ENCODE measurements around the gene MATN1.
A peak's percentile ranks its signal among the peaks of the same experiment; 100 is the strongest.
"Not testable (repeated sequence)": the region's sequence is repeated elsewhere in the genome, so short reads cannot be mapped to it uniquely, and the experiment has no call there.

Gene MATN1, protein sequence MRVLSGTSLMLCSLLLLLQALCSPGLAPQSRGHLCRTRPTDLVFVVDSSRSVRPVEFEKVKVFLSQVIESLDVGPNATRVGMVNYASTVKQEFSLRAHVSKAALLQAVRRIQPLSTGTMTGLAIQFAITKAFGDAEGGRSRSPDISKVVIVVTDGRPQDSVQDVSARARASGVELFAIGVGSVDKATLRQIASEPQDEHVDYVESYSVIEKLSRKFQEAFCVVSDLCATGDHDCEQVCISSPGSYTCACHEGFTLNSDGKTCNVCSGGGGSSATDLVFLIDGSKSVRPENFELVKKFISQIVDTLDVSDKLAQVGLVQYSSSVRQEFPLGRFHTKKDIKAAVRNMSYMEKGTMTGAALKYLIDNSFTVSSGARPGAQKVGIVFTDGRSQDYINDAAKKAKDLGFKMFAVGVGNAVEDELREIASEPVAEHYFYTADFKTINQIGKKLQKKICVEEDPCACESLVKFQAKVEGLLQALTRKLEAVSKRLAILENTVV

DNA sequence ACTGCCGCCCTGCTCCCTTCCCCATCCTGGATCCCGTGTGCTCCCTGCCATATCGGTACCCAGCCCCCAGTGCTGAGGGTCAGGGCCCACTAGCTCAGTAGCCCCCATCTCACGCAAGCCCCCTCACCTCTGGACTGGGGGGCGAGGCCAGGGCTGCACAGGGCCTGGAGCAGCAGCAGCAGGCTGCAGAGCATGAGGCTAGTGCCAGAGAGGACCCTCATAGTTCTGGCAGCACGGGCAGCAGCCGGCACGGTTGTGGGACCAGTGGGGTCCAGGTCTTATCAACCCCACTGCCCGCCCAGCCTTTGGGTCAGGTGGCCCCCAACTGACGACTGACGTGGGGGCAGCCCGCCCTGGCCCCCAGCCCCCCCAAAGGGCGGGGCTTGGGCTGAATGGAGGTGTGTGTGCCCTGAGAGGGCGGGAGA, at the start of gene MATN1:
Gene MATN1, minus strand, starts transcription at position 255 of the 425 bp plus-strand sequence. Its CDS starts 34 bp downstream, at position 221.
- DNase-seq (ENCODE audit: low spot score in 2 of 2) (no peak), ATAC-seq (ENCODE audit: low read depth) (no peak)
- Mint-ChIP-seq H3K9me3 (no peaks in the 10 kb centered on the region), H3K27ac (no peak within 1 kb of the TSS), H3K36me3 (peaks cover 11% of the 10 kb centered on the region), H3K4me3 (no peak within 1 kb of the TSS), H3K27me3 (no peaks in the 10 kb centered on the region), H3K4me1 (peaks cover 19% of the 10 kb centered on the region)

DNA sequence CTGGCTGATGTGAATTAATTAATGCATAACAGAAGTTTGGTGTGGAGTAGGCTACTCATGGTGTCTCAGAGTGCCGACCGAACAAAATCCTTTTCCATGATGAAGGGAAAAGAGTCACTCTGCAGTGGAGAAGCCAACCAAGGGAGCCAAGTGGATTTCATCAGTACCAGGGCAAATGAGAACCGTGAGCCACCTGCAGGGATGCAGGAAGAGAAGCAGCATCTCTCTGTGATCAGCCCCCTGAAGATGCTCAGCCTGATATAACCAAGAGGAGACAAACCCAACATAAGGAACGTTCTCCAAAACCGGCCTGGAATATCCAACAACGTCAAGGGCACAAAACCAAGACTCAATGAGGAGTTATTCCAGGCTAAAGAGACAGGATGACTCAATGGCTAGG, 47.6 kb upstream of the MATN1 start:
- Mint-ChIP-seq H3K9me3 (no peaks in the 10 kb centered on the region), H3K27ac (no peak overlapping the region), H3K27me3 (no peaks in the 10 kb centered on the region), H3K4me3 (no peak overlapping the region), H3K4me1 (peaks cover 5% of the 10 kb centered on the region), H3K36me3 (no peaks in the 10 kb centered on the region)
- no peak for DNase-seq (ENCODE audit: low spot score in 2 of 2)
- no peak for ATAC-seq (ENCODE audit: low read depth)

- no peak overlapping the region for H3K27ac Mint-ChIP-seq
- H3K4me3 Mint-ChIP-seq: no peak overlapping the region
- no peaks in the 10 kb centered on the region for H3K9me3 Mint-ChIP-seq
- H3K4me1 Mint-ChIP-seq: peaks cover 5% of the 10 kb centered on the region
- no peak for DNase-seq (ENCODE audit: low spot score in 2 of 2)
- H3K27me3 Mint-ChIP-seq: no peaks in the 10 kb centered on the region
- no peaks in the 10 kb centered on the region for H3K36me3 Mint-ChIP-seq
- ATAC-seq (ENCODE audit: low read depth): no peak
Observed at GRCh38 chr1:30770150-30770549, 46.8 kb upstream of the MATN1 start.

DNA sequence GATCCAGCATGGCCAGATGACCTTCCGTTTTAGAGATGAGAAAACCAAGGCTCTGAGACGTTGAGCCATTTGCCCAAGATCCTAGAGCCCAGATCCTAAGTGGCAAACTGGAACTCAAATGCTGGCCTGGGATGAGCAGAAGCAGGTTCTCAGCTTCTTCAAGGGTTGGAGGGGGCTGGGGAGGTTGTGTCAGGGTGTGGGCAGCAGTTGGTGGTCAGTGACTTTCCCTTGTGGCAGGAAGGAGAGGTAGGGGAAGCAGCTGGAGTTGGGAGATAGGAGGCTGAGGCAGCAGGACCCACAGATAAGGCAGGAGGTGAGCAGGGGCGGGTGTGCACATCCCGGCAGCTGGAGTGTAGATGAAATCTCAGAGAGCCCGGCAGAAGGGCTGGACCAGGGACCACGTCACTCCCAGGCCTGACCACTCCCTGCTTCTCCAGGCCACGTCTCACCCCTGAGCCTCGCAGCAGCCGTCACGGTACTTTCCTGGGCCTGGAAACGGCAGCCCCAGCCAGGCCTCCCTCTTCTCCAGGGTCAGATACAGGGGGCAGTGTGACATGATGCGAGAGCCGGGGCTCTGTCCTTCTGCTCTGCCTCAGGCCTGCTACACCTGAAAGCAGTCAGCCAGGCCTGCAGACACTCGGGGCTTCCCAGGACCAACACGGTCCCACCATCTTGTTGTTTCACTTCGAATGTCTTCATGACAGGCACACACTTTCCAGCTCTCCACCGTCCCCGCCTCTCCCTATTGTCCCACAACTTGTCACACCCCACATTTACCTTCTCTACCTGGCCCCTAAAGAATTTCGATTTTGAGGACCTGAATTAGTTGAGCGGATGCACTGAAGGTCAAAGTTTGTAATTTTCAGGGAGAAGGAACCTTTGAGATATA, 45.7 kb upstream of the MATN1 start:
- no peak overlapping the region for H3K4me3 Mint-ChIP-seq
- no peak for ATAC-seq (ENCODE audit: low read depth)
- DNase-seq (ENCODE audit: low spot score in 2 of 2): no peak
- H3K27me3 Mint-ChIP-seq: no peaks in the 10 kb centered on the region
- H3K27ac Mint-ChIP-seq: peak overlapping the region; percentile 24
- H3K9me3 Mint-ChIP-seq: no peaks in the 10 kb centered on the region
- H3K36me3 Mint-ChIP-seq: no peaks in the 10 kb centered on the region
- peaks cover 8% of the 10 kb centered on the region for H3K4me1 Mint-ChIP-seq

- no peaks in the 10 kb centered on the region for H3K9me3 Mint-ChIP-seq
- no peak for ATAC-seq (ENCODE audit: low read depth)
- H3K27ac Mint-ChIP-seq: peak overlapping the region; percentile 24
- no peaks in the 10 kb centered on the region for H3K36me3 Mint-ChIP-seq
- H3K4me1 Mint-ChIP-seq: peaks cover 5% of the 10 kb centered on the region
- no peaks in the 10 kb centered on the region for H3K27me3 Mint-ChIP-seq
- no peak overlapping the region for H3K4me3 Mint-ChIP-seq
- DNase-seq (ENCODE audit: low spot score in 2 of 2): no peak
Observed at GRCh38 chr1:30768159-30768829, 44.9 kb upstream of the MATN1 start.

- not testable (repeated sequence) for H3K9me3 Mint-ChIP-seq; H3K27me3 Mint-ChIP-seq; DNase-seq (ENCODE audit: low spot score in 2 of 2); H3K36me3 Mint-ChIP-seq; H3K4me3 Mint-ChIP-seq; ATAC-seq (ENCODE audit: low read depth); H3K27ac Mint-ChIP-seq
- H3K4me1 Mint-ChIP-seq: peaks cover 15% of the 10 kb centered on the region
Observed at GRCh38 chr1:30766948-30767347, 43.6 kb upstream of the MATN1 start.

DNA sequence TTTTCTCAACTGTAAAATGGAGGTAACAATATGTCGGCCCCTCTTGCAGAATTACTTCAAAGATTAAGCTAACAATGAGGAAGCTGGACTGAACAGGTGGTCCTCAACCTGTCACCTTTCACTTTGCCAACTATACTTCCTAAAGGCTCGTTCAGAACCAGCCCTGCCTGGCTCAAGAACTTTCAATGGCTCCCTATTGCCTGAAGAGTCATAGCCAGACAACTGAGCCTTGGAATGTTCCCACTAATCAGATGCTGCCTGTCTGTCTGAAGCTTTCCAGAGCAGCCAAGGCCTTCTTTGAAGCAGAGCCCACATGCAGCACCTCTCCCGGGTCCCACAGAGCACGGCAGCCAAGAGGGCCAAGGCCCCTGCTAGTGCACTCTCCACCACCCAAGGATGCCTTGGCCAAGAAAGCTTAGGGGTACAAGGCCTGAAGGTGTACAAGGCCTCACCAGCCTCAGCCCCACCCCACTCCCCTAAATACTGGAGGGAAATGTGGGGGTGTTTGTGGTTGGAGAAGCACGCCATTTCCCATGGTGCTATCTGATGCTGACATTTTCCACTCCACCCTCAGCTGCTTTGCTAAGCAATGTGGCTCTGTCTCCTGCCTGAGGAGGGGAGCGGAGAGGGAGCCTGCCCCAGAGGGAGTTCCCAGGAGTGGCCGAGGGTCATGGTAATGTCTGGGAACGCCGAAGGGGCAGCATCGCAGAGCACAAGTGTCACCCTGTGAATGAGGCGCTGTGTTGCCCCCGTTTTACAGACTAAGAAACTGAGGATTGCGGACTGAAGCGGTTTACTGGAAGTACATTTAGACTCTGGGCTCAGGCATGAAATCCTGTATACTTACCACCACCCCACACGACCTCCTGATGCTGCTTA, 42.4 kb upstream of the MATN1 start:
- no peaks in the 10 kb centered on the region for H3K36me3 Mint-ChIP-seq
- DNase-seq (ENCODE audit: low spot score in 2 of 2) (no peak), ATAC-seq (ENCODE audit: low read depth) (no peak)
- H3K27me3 Mint-ChIP-seq: no peaks in the 10 kb centered on the region
- H3K4me3 Mint-ChIP-seq: no peak overlapping the region
- H3K27ac Mint-ChIP-seq: no peak overlapping the region
- no peaks in the 10 kb centered on the region for H3K9me3 Mint-ChIP-seq
- H3K4me1 Mint-ChIP-seq: peaks cover 24% of the 10 kb centered on the region

DNA sequence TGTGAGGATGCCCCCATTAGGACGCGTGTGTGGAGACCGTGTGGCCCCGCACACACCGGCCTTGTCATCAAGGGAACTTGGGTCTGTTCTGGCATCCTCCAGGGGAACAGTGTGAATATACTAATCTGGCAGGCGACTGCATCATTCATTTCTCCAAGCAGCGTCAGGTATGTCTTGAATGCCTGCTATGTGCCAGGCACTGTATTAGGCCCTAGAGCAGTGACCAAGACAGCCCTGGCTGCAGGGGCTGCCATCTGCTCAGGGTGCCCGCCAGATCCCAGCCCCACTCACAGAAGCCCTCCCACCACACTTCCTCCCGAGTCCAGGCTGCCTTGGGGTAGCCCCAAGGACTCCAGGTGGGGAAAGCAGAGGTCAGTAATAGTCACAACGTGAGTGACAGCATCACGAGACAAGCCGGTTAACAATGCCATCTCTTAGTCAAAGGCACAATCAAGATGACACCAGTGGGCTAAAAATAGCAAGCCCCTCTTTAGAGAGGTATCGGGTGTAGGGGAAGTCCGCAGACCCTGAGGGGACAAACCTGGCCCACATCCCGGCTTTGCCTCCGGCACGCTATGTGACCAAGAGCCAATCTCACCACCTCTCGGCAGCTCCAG, 41.7 kb upstream of the MATN1 start:
- no peak for DNase-seq (ENCODE audit: low spot score in 2 of 2)
- no peaks in the 10 kb centered on the region for H3K36me3 Mint-ChIP-seq
- H3K4me3 Mint-ChIP-seq: no peak overlapping the region
- peaks cover 29% of the 10 kb centered on the region for H3K4me1 Mint-ChIP-seq
- no peak overlapping the region for H3K27ac Mint-ChIP-seq
- ATAC-seq (ENCODE audit: low read depth): no peak
- no peaks in the 10 kb centered on the region for H3K9me3 Mint-ChIP-seq
- no peaks in the 10 kb centered on the region for H3K27me3 Mint-ChIP-seq

GRCh38 chr1:30764396-30764795, 41.0 kb upstream of the MATN1 start:
- DNase-seq (ENCODE audit: low spot score in 2 of 2): no peak
- no peaks in the 10 kb centered on the region for H3K27me3 Mint-ChIP-seq
- no peaks in the 10 kb centered on the region for H3K9me3 Mint-ChIP-seq
- H3K36me3 Mint-ChIP-seq: no peaks in the 10 kb centered on the region
- no peak overlapping the region for H3K4me3 Mint-ChIP-seq
- peaks cover 35% of the 10 kb centered on the region for H3K4me1 Mint-ChIP-seq
- no peak overlapping the region for H3K27ac Mint-ChIP-seq
- ATAC-seq (ENCODE audit: low read depth): no peak

- Mint-ChIP-seq H3K4me3 (no peak overlapping the region), H3K36me3 (no peaks in the 10 kb centered on the region), H3K27ac (no peak overlapping the region), H3K4me1 (peaks cover 39% of the 10 kb centered on the region), H3K9me3 (no peaks in the 10 kb centered on the region), H3K27me3 (no peaks in the 10 kb centered on the region)
- DNase-seq (ENCODE audit: low spot score in 2 of 2) (no peak), ATAC-seq (ENCODE audit: low read depth) (no peak)
Observed at GRCh38 chr1:30763651-30764248, 40.4 kb upstream of the MATN1 start.

GRCh38 chr1:30762930-30763650, 39.7 kb upstream of the MATN1 start:
- peak overlapping the region; percentile 94 for H3K27ac Mint-ChIP-seq
- no peaks in the 10 kb centered on the region for H3K27me3 Mint-ChIP-seq
- peak overlapping the region; percentile 3 for H3K4me3 Mint-ChIP-seq
- no peaks in the 10 kb centered on the region for H3K36me3 Mint-ChIP-seq
- ATAC-seq (ENCODE audit: low read depth) (no peak), DNase-seq (ENCODE audit: low spot score in 2 of 2) (no peak)
- H3K9me3 Mint-ChIP-seq: no peaks in the 10 kb centered on the region
- H3K4me1 Mint-ChIP-seq: peaks cover 45% of the 10 kb centered on the region
